Activated CD4-positive, alpha-beta memory T cell treated with anti-CD3 and anti-CD28 coated beads, Interleukin-2, amount 10 ng/mL, durations not matched to agents 7 days and 5 days (primary cell): ENCODE measurements around the gene HLA-DPB1. TPM values are rescaled to one million over a fixed set of nuclear protein-coding genes. Genes with fewer than 3 reads are reported as not detected.

Source experiments
- CTCF ChIA-PET: fragments of 350-600 bp; sonication (Branson Sonifier 250); formaldehyde crosslinking; loops from one replicate; lab custom pipeline; 2021; ENCODE audit warnings: antibody characterized with exemption, inconsistent platforms; lab: Charles Lee
- POLR2A ChIA-PET: fragments of 350-600 bp; sonication (Branson Sonifier 250); formaldehyde crosslinking; loops from one replicate; lab custom pipeline; 2021; ENCODE audit warnings: antibody characterized with exemption; lab: Charles Lee
- DNase-seq: peaks from one replicate; pipeline ENCODE4 v3.0.0-alpha.2; 2020
- H3K27ac Mint-ChIP-seq: one replicate; pipeline ENCODE4 v1.8.0; 2021; ENCODE audit warnings: mild to moderate bottlenecking, mixed read lengths
- H3K27me3 Mint-ChIP-seq: one replicate; pipeline ENCODE4 v1.8.0; 2021; ENCODE audit warnings: mixed read lengths
- H3K36me3 Mint-ChIP-seq: one replicate; pipeline ENCODE4 v1.8.0; 2021; ENCODE audit warnings: low read depth, mixed read lengths
- H3K4me1 Mint-ChIP-seq: one replicate; pipeline ENCODE4 v1.8.0; 2021; ENCODE audit warnings: mixed read lengths
- H3K4me3 Mint-ChIP-seq: one replicate; pipeline ENCODE4 v1.8.0; 2021; ENCODE audit warnings: mild to moderate bottlenecking, mixed read lengths
- H3K9me3 Mint-ChIP-seq: one replicate; pipeline ENCODE4 v1.8.0; 2021; ENCODE audit warnings: mixed read lengths
- total RNA-seq, 2 experiments: library from RNA; stranded (reverse); gene quantifications; one replicate each; pipeline ENCODE4 v1.2.3, GENCODE V29; 2021

Gene HLA-DPB1
- 10 to 100 TPM; 89.8 to 95.6 TPM for total RNA-seq

DNA sequence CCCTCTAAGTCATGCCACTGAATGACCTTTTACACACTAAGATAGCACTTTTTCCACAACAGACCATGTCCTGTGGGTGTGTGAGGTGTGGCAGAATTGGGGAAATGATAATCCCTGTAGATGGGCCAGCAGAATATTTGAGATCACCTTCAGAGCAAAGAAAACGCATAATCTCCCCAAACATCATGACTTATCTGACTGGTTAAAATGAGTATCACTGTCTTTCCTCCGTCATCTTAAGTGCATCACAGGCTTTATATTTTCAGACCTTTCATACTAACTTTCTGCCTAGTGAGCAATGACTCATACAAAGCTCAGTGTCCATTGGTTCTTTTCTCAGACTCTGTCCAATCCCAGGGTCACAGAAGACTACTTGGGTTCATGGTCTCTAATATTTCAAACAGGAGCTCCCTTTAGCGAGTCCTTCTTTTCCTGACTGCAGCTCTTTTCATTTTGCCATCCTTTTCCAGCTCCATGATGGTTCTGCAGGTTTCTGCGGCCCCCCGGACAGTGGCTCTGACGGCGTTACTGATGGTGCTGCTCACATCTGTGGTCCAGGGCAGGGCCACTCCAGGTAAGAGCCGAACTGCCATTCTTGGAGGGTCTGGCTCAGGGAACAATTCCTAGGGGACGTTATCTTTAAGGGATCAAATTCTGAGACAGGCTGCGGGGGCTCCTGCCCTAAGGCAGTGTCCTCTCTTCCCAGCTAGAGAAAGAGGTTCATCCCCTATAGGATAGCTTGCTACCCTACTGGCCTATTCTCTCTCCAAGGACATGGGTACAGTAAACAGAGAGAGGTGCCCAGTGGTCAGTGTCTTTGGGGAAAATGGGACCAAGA is at the start of gene HLA-DPB1:
Gene HLA-DPB1, plus strand, starts transcription at position 423 of the 838 bp plus-strand sequence. Its CDS starts 52 bp downstream, at position 475.
- no peaks in the 10 kb centered on the region for H3K9me3 Mint-ChIP-seq
- CTCF ChIA-PET: interaction anchor here (0.7 to 1.5 kb wide), 9 partner anchors 49 to 237 kb away, joined by 3 to 8 read pairs (median 4); partner anchors contain the start of genes HLA-DMA and TAP2
- peaks cover 69% of the 10 kb centered on the region for H3K4me1 Mint-ChIP-seq
- POLR2A ChIA-PET: interaction anchor here (0.7 to 5.0 kb wide), 9 partner anchors 14 to 238 kb away, joined by 3 to 32 read pairs (median 4); partner anchors contain the start of gene PSMB9
- H3K27ac Mint-ChIP-seq: peak within 1 kb of the TSS; percentile 78
- peak; percentile 34 for DNase-seq
- H3K36me3 Mint-ChIP-seq: peaks cover 14% of the 10 kb centered on the region
- no peaks in the 10 kb centered on the region for H3K27me3 Mint-ChIP-seq
- H3K4me3 Mint-ChIP-seq: peak within 1 kb of the TSS; percentile 79

DNA sequence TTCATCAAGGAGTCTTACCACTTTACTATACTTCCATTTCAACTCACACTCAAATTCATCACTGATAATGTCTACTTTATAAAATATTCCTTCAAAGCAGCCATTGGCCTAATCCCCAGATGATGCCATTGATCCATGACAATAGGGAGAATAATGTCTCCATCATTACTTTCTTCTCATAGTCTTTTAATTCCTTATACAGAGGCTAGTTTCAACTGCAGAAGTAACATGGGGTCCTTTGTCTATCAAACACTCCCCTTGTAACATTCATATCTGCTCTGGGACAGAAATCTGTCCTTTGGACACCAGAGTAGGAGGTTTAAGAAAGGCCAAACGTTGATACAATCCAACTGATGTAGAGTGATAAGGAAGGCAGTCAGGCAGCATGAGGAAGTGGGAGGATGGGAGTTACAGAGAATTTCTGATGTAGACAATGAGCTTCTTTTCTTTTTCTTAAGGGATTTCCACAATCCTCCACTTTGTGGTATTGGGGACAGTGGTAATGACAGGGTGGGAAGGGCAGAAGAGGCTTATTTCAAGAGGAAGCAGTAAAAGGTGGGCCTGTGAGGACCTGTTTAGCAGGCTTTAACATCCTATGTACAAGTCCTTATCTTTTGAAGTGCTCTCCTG is 47.5 kb upstream of the HLA-DPB1 start:
- Mint-ChIP-seq H3K36me3 (no peaks in the 10 kb centered on the region), H3K4me1 (peaks cover 35% of the 10 kb centered on the region), H3K27ac (peak overlapping the region; percentile 4), H3K9me3 (no peaks in the 10 kb centered on the region), H3K27me3 (peaks cover 14% of the 10 kb centered on the region), H3K4me3 (no peak overlapping the region)
- no peak for DNase-seq
- POLR2A ChIA-PET: interaction anchor here (1.4 to 2.3 kb wide), 3 partner anchors 45 to 57 kb away, joined by 4 to 22 read pairs (median 7); partner anchors contain the start of genes HLA-DPA1 and HLA-DPB1
- CTCF ChIA-PET: interaction anchor here (1.3 to 2.0 kb wide), 4 partner anchors 12 to 613 kb away, joined by 3 to 8 read pairs (median 4); no protein-coding TSS in a partner anchor

DNA sequence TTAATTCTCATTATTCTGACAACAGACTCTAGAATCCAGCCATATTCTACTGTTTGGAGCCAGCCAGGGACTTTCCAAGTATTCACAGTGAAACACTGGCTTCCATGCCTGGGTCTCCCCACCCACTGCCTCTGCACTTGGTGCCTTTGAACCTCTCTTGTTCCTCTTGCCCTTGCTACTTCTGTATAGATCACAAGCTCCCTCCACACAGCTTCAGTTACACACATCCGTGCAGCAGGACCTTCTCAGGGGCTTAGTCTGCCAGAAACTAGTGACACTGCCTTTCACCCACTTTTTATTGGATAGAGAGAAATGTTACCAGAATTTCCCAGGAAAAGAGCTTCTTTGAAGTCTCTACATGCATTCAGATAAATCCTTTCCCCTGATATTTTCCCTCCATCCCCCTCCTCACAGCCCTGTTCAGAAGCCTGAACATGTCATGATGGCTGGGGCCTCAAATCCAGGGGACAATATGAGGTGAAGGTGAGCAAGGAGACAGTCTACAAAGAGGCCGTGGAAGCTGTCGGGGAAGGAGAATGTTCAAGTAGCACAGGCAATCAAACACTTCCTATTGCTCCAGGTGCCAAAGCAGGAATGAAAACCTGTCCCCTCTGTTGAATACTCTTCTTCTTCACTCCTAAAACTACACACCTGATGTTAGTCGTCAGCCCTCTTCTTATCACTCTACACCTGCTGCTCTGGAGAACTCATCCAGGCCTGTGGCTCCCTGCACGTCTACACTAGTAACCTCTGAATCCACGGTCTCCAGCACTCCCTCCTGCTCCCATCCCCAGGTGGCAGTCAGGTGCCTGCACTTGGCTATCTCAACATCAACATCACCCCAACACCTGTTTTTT is 46.2 kb upstream of the HLA-DPB1 start:
- H3K36me3 Mint-ChIP-seq: no peaks in the 10 kb centered on the region
- no peak overlapping the region for H3K4me3 Mint-ChIP-seq

DNA sequence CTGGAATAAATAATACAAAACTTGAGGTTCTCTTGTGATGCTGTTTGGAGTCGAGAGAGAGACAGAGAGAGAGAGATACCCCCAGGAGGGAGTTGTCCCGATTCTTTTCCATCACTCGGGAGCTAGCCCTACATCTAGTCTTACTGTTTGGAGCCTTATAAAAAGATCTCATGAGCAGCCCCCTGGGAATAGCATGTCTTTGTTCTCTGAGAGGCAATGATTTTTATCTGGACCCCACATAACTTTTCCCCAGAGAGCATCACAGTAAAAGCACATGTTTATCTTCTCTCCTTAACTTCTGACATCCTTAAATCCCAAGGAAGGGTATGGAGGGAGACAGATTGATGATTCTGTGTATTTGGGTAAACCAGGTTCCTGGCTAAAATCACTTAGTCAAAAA is 45.5 kb upstream of the HLA-DPB1 start:
- H3K36me3 Mint-ChIP-seq: no peaks in the 10 kb centered on the region
- peak overlapping the region; percentile 61 for H3K27ac Mint-ChIP-seq
- peaks cover 27% of the 10 kb centered on the region for H3K4me1 Mint-ChIP-seq
- ChIA-PET CTCF (interaction anchor here (1.7 kb wide), 1 partner anchor 14 kb away, joined by 6 read pairs; no protein-coding TSS in a partner anchor), POLR2A (interaction anchor here (1.5 to 2.3 kb wide), 2 partner anchors 43 to 45 kb away, joined by 4 to 22 read pairs; partner anchors contain the start of genes HLA-DPA1 and HLA-DPB1)
- H3K9me3 Mint-ChIP-seq: no peaks in the 10 kb centered on the region
- H3K4me3 Mint-ChIP-seq: no peak overlapping the region
- no peak for DNase-seq
- H3K27me3 Mint-ChIP-seq: peaks cover 27% of the 10 kb centered on the region

More for the DNA sequence above, 46.2 kb upstream of the HLA-DPB1 start:
- DNase-seq: peak; percentile 34
- H3K4me1 Mint-ChIP-seq: peaks cover 33% of the 10 kb centered on the region
- ChIA-PET POLR2A (interaction anchor here (0.6 to 2.3 kb wide), 5 partner anchors 11 to 241 kb away, joined by 3 to 22 read pairs (median 4); partner anchors contain the start of genes HLA-DPA1 and HLA-DPB1), CTCF (interaction anchor here (1.0 to 2.0 kb wide), 4 partner anchors 10 to 96 kb away, joined by 3 to 8 read pairs (median 5); no protein-coding TSS in a partner anchor)
- H3K27me3 Mint-ChIP-seq: peaks cover 21% of the 10 kb centered on the region
- H3K27ac Mint-ChIP-seq: peak overlapping the region; percentile 75
- no peaks in the 10 kb centered on the region for H3K9me3 Mint-ChIP-seq

DNA sequence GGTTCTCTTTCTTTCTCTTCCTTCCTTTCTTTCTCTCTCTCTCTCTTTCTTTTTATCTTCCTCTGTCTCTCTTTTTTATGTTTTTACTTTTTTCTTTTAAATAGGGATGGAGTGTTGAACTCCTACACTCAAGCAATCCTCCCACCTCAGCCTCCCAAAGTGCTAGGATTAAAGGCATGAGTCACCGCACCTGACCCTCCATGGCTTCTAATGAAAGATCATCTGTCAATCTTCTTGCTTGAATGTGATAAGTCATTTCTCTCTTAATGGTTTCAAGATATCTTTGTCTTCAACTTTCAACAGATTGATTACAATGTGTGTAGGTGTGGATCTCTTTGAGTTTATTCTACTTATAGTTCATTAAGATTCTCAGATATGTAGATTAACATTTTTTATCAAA is 41.2 kb upstream of the HLA-DPB1 start:
- Mint-ChIP-seq H3K4me3 (no peak overlapping the region), H3K27ac (no peak overlapping the region), H3K27me3 (peaks cover 58% of the 10 kb centered on the region), H3K4me1 (peaks cover 8% of the 10 kb centered on the region), H3K9me3 (peaks cover 2% of the 10 kb centered on the region), H3K36me3 (no peaks in the 10 kb centered on the region)
- ChIA-PET CTCF (no interaction called here), POLR2A (no interaction called here)
- no peak for DNase-seq

DNA sequence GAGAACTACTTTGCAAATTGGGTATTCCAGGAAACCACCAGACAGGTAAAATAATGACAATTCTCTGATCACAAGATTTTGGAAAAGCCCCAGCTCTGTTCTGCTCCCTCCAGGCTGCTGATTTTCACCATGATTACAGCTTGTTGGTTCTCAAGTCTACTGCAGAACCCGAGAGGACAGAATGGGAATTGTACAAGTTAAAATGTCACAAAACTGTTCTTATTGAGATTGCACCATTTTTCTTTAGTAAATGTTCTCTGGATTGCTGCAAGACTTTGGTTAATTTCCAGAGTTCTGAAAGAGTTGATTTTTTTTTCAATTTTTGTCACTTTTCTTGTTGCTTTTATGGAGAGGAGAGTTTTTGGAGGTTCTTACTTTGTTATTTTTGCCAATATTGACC is 39.3 kb upstream of the HLA-DPB1 start:
- Mint-ChIP-seq H3K27ac (no peak overlapping the region), H3K9me3 (peaks cover 2% of the 10 kb centered on the region), H3K27me3 (peaks cover 62% of the 10 kb centered on the region), H3K4me1 (no peaks in the 10 kb centered on the region), H3K36me3 (no peaks in the 10 kb centered on the region), H3K4me3 (no peak overlapping the region)
- ChIA-PET CTCF (interaction anchor here (1.1 to 1.4 kb wide), 2 partner anchors 22 to 212 kb away, joined by 3 read pairs; no protein-coding TSS in a partner anchor), POLR2A (interaction anchor here (1.2 kb wide), 1 partner anchor 13 kb away, joined by 4 read pairs; no protein-coding TSS in a partner anchor)
- DNase-seq: no peak

DNA sequence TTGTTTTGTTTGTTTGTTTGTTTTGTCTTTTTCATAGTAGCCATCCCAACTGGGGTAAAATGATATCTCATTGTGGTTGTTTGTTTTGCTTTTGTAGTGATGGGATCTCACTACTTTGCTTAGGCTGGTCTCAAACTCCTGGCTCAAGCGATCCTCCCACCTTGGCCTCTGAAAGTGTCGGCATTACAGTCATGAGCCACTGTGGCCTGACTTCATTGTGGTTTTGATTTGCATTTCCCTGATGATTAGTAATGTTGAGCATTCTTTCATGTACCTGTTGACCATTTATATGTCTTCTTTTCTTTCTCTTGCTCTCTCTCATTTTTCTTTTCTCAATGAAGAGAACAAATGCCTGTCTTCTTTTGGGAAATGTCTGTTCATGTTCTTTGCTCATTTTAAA is 35.6 kb upstream of the HLA-DPB1 start:
- POLR2A ChIA-PET: no interaction called here
- H3K4me3 Mint-ChIP-seq: no peak overlapping the region
- no peak overlapping the region for H3K27ac Mint-ChIP-seq
- H3K36me3 Mint-ChIP-seq: no peaks in the 10 kb centered on the region
- CTCF ChIA-PET: no interaction called here
- DNase-seq: no peak
- peaks cover 2% of the 10 kb centered on the region for H3K9me3 Mint-ChIP-seq
- H3K27me3 Mint-ChIP-seq: peaks cover 70% of the 10 kb centered on the region
- no peaks in the 10 kb centered on the region for H3K4me1 Mint-ChIP-seq

DNA sequence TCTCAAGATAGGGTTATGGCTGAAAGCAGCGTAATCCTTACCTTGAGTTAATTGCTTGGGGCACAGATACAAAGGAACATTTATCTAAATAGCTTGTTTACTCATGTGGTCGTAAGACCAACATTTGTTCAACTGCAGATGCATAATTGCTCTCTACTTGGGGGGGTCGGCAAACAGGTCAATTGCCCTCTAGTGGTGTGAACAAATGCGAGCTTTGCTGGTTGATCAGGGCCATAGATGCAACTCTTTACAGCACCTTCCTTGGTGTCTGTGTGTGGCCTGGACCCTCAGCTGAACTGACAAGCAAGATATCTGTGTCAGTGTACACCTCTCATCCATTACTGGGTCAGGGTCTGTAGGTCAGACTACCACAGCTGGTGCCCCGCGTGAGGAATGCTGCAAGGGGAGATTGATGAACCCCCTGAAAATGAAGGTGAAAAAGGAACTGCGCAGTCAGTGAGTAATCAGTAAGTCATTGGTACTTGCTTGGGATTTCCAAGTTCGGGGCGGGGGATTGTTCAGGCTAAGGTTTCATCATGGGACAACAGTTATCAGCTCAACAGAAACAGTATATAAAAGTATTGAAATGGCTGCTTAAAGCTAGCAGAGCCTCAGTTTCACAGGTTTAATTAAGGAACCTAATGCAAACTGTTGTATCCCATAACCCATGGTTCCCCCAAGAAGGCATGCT is 26.3 kb upstream of the HLA-DPB1 start:
- Mint-ChIP-seq H3K4me1 (no peaks in the 10 kb centered on the region), H3K27me3 (peaks cover 55% of the 10 kb centered on the region), H3K4me3 (no peak overlapping the region), H3K36me3 (no peaks in the 10 kb centered on the region), H3K27ac (no peak overlapping the region), H3K9me3 (no peaks in the 10 kb centered on the region)
- POLR2A ChIA-PET: interaction anchor here (1.4 to 1.6 kb wide), 2 partner anchors 13 to 24 kb away, joined by 3 to 4 read pairs; partner anchors contain the start of gene HLA-DPA1
- DNase-seq: no peak
- CTCF ChIA-PET: interaction anchor here (0.8 to 4.1 kb wide), 6 partner anchors 8 to 66 kb away, joined by 3 to 17 read pairs (median 4); no protein-coding TSS in a partner anchor

DNA sequence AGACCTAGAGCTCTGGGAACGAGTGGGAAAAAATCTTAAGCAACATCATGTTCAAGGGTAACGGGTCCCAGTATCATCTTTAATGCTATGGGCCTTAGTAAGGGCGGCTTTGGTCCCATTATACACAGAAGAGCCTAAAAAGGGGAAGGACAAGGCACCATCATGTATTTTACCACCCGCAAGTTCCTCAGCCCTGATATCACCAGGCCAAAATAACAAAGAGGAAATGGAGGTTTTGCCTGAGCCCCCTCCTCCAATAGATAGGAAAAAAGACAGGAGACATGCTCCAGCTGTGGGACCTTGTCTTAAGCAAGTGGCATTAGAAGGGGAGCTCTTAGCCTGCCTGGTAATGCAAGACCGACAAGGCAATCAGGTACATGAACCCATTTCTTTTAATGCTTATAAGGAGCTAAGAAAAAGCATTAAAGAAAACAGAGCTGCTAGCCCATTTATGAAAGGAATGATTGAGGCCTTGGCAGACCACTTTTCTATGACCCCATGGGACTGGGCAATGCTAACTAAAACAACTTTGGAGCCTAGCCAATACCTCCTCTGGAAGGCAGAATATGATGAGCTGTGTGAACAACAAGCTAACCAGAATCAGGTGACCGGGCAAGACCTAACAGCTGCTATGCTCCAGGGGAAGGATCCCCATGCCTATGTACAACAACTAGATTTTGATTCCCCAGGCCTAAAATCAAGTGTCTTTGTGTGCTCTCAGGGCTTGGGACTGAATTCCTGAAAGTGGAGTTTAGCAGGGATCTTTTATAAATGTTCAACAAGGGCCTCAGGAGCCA is 25.6 kb upstream of the HLA-DPB1 start:
- Mint-ChIP-seq H3K27ac (no peak overlapping the region), H3K4me3 (no peak overlapping the region), H3K36me3 (no peaks in the 10 kb centered on the region), H3K27me3 (peaks cover 53% of the 10 kb centered on the region), H3K4me1 (no peaks in the 10 kb centered on the region), H3K9me3 (no peaks in the 10 kb centered on the region)
- no peak for DNase-seq
- ChIA-PET CTCF (interaction anchor here (0.8 to 4.1 kb wide), 5 partner anchors 7 to 66 kb away, joined by 3 to 17 read pairs (median 6); no protein-coding TSS in a partner anchor), POLR2A (interaction anchor here (1.4 to 1.6 kb wide), 2 partner anchors 13 to 23 kb away, joined by 3 to 4 read pairs; partner anchors contain the start of gene HLA-DPA1)

DNA sequence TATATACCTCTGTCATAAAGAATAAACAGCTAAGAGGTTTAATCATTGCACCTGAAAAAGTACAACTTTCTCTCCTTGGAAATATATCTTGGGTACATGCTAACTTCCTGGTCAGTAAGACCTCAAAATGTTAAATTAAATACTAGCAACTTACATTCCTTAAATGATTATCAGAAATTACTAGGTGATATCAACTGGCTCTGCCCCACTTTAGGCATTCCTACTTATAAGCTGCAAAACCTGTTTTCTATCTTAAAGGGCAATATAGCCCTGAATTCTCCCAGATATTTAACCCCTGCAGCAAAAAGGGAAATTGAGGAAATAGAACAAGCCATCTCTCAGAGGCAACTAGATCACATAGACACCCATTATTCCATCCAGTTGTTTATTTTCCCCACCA is 23.2 kb upstream of the HLA-DPB1 start:
- H3K36me3 Mint-ChIP-seq: no peaks in the 10 kb centered on the region
- no peaks in the 10 kb centered on the region for H3K4me1 Mint-ChIP-seq
- H3K4me3 Mint-ChIP-seq: no peak overlapping the region
- no peaks in the 10 kb centered on the region for H3K9me3 Mint-ChIP-seq
- CTCF ChIA-PET: interaction anchor here (0.8 kb wide), 1 partner anchor 38 kb away, joined by 3 read pairs; no protein-coding TSS in a partner anchor
- peaks cover 41% of the 10 kb centered on the region for H3K27me3 Mint-ChIP-seq
- DNase-seq: no peak
- POLR2A ChIA-PET: no interaction called here
- H3K27ac Mint-ChIP-seq: no peak overlapping the region

DNA sequence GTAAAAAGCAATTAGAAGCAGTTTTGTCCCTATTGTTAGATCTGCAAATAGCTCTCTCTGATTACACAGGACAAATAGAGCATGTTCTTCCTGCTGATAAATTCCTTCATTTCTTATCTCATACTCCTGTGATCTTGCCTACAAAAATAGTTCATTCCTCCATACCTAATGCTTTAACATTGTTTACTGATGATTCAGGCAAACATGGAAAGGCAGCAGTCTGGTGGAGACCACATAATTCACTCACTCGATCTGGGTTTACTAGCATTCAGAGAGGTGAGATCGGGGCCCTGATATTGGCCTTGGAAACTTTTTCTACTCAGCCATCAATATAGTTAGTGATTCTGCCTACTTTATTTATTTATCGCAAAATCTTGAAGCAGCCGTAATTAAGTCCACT is 22.6 kb upstream of the HLA-DPB1 start:
- ChIA-PET POLR2A (no interaction called here), CTCF (no interaction called here)
- no peak overlapping the region for H3K4me3 Mint-ChIP-seq
- no peaks in the 10 kb centered on the region for H3K4me1 Mint-ChIP-seq
- no peaks in the 10 kb centered on the region for H3K9me3 Mint-ChIP-seq
- no peaks in the 10 kb centered on the region for H3K36me3 Mint-ChIP-seq
- no peak for DNase-seq
- H3K27me3 Mint-ChIP-seq: peaks cover 40% of the 10 kb centered on the region
- H3K27ac Mint-ChIP-seq: no peak overlapping the region
